Activated CD4-positive, alpha-beta T cell treated with anti-CD3 and anti-CD28 coated beads, Interleukin-2, amount 50 U/mL, for 1 hour (primary cell): ENCODE measurements around the gene DUSP12.

Source experiments
- DNase-seq: peaks from one replicate; pipeline ENCODE4 v3.0.0-alpha.2; 2020

The DUSP12 gene

GRCh38 chr1:161770250-161770649 is 20.7 kb downstream of the DUSP12 start:
- no peak for DNase-seq

DNA sequence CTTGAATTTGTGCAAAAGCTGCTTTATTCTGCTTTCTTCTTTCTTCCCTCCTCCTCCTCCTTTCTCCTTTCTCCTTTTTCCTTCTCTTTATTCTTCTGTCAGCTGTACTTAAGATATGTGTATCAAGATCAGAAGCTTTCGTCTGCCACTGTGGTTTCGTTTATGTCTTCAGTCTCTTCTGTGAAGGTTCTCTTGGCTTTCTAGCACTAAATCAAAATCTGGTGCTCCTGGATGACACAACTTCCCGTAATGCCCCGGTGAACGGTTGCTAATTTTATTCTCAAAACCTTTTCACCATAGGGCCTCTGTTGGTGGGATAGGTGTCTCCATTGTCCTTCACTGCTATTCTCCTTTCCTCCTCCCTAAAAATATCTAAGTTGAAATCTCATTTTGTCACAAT is 21.6 kb downstream of the DUSP12 start:
- no peak for DNase-seq

GRCh38 chr1:161771973-161772372 is 22.4 kb downstream of the DUSP12 start:
- no peak for DNase-seq

GRCh38 chr1:161772397-161772796 is 22.8 kb downstream of the DUSP12 start:
- DNase-seq, result no peak

DNA sequence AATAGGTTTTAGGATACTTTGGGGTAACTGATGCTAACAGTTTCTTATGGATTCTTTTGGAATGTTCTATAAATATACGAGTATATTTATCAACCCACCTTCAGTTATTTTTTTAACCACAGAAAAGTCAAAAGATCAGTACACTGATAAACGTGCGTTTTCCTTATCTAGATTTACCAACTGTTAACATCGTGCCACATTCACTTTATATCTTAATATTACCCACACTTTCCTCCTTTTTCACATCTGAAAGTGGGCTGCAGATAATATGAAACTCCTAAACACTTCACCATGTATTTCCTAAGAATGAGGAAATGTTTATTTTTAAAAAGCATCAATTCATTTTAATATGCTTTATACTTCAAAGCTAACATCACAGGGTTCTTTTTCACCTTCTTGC is 24.2 kb downstream of the DUSP12 start:
- DNase-seq, result no peak

- DNase-seq, result no peak
Observed at GRCh38 chr1:161777261-161777660, 27.7 kb downstream of the DUSP12 start.

- no peak for DNase-seq
Observed at GRCh38 chr1:161778522-161778921, 28.9 kb downstream of the DUSP12 start.

GRCh38 chr1:161779393-161779792 is 29.8 kb downstream of the DUSP12 start:
- DNase-seq, result no peak

GRCh38 chr1:161781995-161782394 is 32.4 kb downstream of the DUSP12 start:
- DNase-seq, result no peak

DNA sequence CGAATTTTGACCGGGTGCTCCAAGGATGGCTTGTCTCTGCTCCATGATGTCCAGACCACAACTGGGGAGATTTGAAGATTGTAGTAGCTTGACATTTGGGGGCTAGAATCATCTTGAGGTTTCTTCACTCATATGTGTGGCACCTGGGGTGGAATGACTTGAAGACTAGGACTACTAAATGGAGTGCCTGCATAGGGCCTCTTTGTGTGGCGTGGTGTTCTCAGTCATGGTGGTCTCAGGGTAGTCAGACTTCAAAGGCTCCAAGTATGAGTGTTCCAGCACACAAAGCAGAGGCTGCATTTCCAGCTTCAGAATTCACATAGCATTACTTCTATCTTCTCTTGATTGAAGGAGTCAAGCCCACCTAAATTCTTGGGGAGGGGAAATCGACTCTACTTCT is 33.3 kb downstream of the DUSP12 start:
- DNase-seq, result no peak

GRCh38 chr1:161784968-161785367 is 35.4 kb downstream of the DUSP12 start:
- DNase-seq, result no peak

DNA sequence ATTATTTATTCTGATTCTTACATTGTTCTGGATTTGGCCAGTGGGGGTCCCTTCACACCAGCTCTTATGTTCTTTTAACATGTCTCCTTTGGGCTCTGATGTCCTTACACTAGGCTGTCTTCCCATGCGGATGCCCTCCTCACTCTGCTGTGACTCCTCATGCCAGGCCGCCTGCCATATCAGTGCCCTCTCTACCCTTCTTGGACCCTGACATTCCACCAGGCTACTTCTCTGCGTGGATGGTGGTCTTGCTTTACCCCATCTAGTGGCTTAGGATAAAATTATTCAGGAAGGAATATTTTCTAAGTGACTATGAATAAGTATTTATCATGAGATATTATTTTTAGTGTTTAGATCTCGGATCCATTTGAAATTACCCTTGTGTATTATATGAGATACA is 37.8 kb downstream of the DUSP12 start:
- no peak for DNase-seq

DNA sequence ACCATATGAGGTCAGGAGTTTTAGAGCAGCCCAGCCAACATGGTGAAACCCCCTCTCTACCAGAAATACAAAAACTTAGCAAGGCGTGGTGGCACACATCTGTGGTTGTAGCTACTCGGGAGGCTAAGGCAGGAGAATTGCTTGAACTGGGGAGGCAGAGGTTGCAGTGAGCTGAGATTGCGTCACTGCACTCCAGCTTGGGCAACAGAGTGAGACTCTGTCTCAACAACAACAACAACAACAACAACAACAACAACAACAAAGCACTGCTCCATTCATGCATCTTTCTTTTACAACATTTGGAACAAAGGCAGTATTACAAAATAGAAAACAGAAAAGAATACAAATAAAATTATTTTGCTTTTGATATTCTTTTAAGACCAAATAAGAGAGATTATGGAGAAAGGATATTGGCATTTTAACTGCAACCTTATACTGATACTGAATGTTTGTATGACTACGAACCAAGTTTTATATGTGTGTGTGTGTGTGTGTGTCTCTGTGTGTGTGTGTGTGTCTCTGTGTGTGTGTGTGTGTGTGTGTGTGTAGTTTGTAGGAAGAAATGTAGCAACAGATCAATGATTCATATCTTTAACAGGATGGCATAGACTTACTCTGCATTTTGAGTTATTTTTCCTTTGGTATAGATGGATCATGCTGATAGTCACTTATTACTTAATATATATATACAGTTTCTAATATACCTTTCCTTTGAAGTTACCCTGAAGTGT is 41.2 kb downstream of the DUSP12 start:
- DNase-seq, result no peak

- no peak for DNase-seq
Observed at GRCh38 chr1:161791904-161792655, 42.5 kb downstream of the DUSP12 start.

GRCh38 chr1:161792740-161793139 is 43.2 kb downstream of the DUSP12 start:
- no peak for DNase-seq

DNA sequence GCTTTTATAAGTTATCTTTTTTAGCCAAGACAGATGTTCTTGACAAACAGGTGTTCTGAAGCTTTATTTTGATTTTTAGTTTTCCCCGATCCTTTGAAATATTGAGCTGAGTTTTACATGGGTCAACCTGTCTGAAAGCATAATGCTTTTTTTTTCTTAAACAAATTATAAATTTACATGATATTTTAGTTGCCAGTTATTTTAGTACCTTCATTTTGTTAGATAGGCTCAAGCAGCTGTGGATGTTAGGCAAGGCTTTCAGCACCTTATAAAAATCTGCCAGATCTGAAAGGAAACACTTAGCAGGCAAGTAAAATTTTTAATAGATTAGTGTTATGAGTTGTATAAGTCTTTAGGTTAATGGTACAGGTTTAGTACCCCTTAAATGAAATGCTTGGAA is 50.2 kb downstream of the DUSP12 start:
- no peak for DNase-seq

GRCh38 chr1:161801955-161802354 is 52.4 kb downstream of the DUSP12 start:
- no peak for DNase-seq

GRCh38 chr1:161803181-161803580 is 53.6 kb downstream of the DUSP12 start:
- DNase-seq, result no peak

GRCh38 chr1:161805399-161806197 is 56.0 kb downstream of the DUSP12 start:
- no peak for DNase-seq
